Stimulated activated CD4-positive, alpha-beta T cell treated with anti-CD3 and anti-CD28 coated beads, Interleukin-1b, Interleukin-23, amount 100 ng/mL, for 24 hours (primary cell): ENCODE data around the gene PKD2.
A peak's percentile ranks its signal among the peaks of the same experiment; 100 is the strongest.
"Not testable (repeated sequence)": the region's sequence is repeated elsewhere in the genome, so short reads cannot be mapped to it uniquely, and the experiment has no call there.

Experiments used
- DNase-seq, 4 experiments: peaks; one replicate each; pipeline ENCODE4 v3.0.0-alpha.2; 2020; ENCODE audit warnings: low read depth in 4 of 4, low spot score in 1 of 4

Gene PKD2

DNA sequence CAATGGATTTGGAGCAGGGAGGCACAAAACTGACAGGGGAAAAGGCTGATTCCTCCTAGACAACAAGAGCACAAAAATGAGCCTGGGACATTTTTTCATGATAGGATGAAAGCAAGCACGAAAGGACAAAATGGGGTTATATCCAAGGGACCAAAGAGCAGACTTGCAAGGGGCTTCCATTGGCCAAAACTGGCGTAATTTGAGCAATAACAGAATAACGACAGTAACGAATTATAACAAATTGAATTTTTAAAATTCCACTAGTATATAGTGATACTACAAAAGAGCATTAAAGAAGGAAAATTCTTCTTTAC, 21.6 kb upstream of the PKD2 start:
- no peak for DNase-seq

- DNase-seq = no peak
Measured at GRCh38 chr4:87986508-87986907, 20.9 kb upstream of the PKD2 start.

GRCh38 chr4:87989765-87990164, 17.7 kb upstream of the PKD2 start:
- no peak for DNase-seq

DNA sequence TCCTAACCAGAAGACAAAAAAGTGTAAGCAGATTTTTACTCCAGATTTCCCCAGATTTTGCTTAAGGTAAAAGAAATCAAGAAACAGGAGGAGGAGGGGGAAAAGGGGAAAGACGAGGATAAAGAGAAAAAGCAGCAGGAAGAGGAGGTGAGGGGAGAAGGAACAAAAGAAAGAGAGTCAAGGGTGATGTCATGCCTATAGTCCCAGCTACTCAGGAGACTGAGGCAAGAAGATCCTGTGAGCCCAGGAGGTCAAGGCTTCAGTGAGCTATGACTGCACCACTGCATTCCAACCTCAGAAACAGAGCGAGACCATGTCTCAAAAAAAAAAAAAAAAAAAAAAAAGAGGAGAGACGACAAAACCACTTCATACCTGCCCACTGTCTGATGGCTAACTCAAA, 12.0 kb upstream of the PKD2 start:
- no peak for DNase-seq

DNA sequence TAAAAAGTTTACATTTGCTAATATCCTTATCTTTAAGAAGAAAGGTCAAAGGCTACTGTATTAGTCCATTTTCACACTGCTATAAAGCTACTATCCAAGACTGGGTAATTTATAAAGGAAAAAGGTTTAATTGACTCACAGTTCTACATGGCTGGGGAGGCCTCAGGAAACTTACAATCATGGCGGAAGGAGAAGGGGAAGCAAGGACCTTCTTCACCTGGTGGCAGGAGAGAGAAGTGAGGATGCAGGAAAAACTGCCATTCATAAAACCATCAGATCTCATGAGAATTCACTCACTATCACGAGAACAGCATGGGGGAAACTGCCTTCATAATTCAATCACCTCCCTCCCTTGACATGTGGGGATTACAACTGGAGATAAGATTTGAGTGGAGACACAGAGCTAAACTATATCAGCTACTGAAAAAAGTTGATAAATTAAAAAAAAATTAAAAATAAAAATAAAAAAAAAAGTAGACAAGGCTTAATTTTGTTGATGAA, 8.2 kb upstream of the PKD2 start:
- DNase-seq = not testable (repeated sequence)

DNA sequence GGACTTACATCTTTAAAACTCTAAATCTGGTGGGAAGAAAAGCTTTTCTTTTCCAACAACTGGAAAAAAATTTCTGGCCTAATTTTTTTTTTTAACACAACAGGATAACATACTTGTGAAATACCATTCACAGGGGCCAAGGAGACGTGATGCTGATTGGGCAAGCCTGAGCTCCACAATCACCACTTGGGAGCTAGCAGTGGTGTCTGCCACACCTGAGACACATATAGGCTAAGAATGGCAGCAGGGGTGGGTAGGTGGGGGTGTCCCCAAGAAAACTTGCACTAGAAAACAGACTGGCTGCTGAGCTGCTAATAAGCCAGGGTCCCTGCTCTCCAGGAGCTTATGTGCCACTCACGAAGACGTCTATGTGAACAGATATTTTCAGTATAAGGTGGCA, 5.6 kb upstream of the PKD2 start:
- no peak for DNase-seq

- DNase-seq = no peak
Measured at GRCh38 chr4:88002786-88003185, 4.6 kb upstream of the PKD2 start.

DNA sequence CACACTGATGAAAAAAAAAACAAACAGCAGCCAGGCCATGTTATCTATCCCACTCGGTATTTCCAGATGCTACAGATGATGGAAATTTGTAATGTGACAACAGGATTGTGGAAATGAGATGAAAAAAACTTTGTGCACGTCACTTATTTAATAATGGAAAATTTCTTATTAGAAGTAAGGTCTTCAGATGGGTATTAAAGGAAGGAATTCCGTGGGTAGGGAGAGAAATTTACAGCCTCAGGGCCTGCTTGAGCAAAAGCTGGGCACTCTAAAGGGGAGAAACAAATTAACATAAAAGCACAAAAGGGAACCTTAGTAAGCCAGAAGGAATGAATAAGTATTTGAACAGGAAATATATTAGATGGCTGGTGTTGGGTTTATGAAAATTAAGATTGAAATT, 4.2 kb upstream of the PKD2 start:
- DNase-seq = no peak

DNA sequence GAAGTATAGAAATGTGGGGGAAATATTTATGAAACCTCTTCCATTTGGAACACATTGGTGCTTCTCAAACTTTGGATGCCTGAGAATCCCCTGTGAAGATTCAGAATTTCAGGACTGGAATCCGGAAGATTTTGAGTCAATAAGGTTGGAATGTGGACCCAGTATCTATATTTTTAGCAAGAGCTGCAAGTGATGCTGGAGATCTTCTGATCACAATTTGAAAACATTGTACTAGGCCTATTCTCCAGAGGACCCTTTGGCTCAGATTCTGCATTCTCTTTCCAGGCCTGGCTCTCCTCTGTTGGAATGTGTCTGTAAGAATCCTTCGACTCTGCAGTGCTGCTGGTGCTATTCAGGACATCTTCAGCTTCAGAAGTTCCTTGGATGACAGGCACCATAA, 2.4 kb upstream of the PKD2 start:
- no peak for DNase-seq

- DNase-seq = no peak
Measured at GRCh38 chr4:88005946-88006345, 1.5 kb upstream of the PKD2 start.

- DNase-seq = no peak
Measured at GRCh38 chr4:88006956-88007303, 505 bp upstream of the PKD2 start.

DNA sequence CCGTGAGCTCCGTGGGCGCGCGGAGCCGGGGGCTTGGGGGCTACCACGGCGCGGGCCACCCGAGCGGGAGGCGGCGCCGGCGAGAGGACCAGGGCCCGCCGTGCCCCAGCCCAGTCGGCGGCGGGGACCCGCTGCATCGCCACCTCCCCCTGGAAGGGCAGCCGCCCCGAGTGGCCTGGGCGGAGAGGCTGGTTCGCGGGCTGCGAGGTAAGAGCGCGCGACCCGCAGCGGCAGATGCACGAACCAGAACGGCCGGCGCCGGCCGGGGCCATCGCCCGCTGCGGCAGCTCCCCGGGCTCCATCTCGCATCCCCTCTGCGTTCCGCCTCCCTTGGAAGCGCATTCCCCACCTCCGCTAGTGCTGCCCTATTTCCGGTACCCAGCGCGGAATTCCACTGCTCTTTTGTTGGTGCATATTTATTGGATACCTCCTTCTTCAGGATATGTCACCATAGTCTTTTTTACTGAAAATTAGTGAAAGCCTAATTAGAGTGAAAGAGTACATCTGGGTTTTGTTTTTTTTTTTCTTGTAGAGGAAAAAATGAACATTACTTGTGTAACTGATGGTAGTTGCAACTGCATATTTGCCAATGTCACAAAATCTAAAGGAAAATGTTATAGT, 797 bp downstream of the PKD2 start:
- DNase-seq = peak in 2 of 4 experiments; percentile 8 to 23

- DNase-seq = no peak
Measured at GRCh38 chr4:88008743-88009171, 1.3 kb downstream of the PKD2 start.

DNA sequence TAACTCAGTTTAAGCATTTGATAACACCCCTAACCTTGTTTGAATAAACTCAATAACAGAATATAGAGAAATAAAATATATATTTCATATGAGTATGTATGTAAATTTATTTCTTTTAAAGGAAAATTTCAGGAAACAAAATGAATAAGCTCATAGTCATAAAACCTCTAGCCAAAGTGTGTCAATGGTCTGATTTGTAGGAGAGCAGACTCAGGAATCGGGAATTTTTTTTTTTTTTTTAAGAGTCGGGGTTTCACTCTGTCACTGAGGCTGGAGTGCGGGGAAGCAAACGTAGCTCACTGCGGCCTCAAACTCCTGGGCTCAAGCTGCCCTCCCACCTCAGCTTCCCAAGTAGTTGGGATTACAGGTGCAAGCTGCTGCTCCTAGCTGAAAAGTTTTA, 2.4 kb downstream of the PKD2 start:
- DNase-seq = no peak

DNA sequence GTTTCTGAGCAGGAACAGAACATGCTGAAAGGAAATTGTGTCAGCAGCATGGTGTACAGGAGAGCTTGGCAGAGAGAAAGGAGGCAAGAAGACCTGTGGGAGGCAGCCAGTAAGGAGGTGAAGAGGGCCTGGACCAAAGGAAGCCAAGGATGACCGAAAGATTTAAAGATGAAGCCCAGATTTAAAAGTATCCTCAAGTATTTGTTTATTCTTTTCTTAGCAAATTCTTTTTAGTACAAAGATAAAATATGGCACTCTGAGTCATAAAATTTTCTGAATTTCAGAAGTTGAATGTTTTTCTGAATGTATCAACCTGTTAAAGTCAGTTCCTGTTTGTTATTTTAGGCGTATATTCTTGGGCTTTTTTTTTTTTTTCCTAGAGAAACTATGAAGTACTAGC, 3.5 kb downstream of the PKD2 start:
- DNase-seq = no peak

- no peak for DNase-seq
Measured at GRCh38 chr4:88012647-88013046, 5.2 kb downstream of the PKD2 start.

DNA sequence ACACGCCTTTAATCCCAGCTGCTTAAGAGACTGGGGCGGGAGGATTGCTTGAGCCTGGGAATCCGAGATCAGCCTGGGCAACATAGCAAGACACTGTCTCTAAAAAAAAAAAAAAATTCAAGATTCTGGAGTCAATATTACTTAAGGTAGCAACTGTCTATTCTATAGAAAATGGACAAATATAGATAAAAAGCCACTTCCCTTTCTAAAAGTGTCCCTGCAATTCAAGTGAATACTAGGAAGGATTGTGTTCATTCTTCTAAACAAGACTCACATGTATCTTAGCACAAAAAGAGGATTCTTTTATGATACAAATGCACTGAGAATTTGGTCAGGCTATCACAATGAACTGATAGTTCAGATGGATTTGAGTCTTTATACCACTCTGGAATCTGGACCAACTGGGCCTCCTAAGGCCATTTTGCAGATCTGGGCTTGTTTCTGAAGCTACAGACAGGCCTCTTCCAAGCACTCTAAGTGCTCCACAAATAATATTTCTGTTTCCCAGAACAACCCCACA, 7.0 kb downstream of the PKD2 start:
- DNase-seq = no peak

DNA sequence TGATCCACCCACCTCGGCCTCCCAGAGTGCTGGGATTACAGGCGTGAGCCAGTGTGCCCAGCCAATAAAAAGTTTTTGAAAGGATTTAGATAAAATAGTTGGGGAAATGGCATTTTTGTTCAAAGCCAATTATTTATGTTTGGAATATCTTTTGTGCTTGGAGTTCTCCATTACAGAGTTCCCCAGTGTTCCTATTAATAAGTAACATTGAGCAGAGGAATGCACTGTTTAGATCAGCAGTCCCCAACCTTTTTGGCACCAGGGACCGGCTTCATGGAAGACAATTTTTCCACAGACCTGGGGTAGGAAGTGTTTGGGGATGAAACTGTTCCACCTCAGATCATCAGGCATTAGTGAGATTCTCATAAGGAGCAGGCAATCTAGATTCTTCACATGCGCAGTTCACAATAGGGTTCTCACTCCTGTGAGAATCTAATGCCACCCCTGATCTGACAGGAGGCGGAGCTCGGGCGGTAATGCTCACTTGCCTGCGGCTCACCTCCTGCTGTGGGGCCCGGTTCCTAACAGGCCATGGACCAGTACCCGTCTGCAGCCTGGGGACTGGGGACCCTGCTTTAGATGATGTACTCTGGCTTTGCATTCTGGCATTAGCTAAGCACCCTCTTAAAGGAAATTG, 8.3 kb downstream of the PKD2 start:
- no peak for DNase-seq

GRCh38 chr4:88017516-88018297, 10.3 kb downstream of the PKD2 start:
- no peak for DNase-seq

- DNase-seq = no peak
Measured at GRCh38 chr4:88018466-88018865, 11.0 kb downstream of the PKD2 start.

DNA sequence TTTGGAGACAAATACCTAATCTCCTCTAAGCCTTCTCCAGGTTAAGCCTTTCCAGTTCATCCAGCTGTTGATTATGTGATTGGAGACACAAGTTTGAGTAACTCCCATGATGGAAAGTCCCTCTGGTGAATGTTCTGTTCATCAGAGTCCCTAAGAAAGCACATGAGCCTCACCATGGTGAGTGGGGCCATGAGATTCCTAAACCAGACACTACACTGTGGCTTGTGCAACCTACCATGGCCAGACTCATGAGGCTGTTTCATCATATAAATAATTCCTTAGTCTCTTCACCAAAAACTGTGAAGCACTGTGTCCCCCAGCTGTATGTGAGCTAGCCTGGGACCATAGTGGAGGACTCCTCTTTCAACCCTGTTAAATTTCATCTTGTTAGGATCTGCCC, 14.4 kb downstream of the PKD2 start:
- no peak for DNase-seq

GRCh38 chr4:88022289-88022688, 14.9 kb downstream of the PKD2 start:
- no peak for DNase-seq
